GM13976 (cell line): ENCODE results near the gene GALNT3.

Experiments used
- DNase-seq: peaks from one replicate; pipeline ENCODE4 v3.0.0; 2012; ENCODE audit warnings: low spot score
- CTCF ChIP-seq: IDR thresholded peaks from 2 replicates; pipeline ENCODE4 v1.5.1; 2012; ENCODE audit warnings: borderline replicate concordance, mild to moderate bottlenecking; ENCODE audit not compliant: insufficient read depth; ENCODE audit errors: extremely low read depth, missing control alignments, control extremely low read depth
- in situ Hi-C: fragments of 300-500 bp; cut with MboI; formaldehyde crosslinking; loops from one replicate; pipeline ENCODE4 v1.12.0; 2022; ENCODE audit warnings: low sequenced_read_pairs, mixed read lengths, inconsistent platforms; ENCODE audit not compliant: unreplicated experiment

The GALNT3 gene

GRCh38 chr2:165762723-165763122, 31.3 kb downstream of the GALNT3 start:
- no peak for TF ChIP-seq CTCF
- in situ Hi-C loops = no loop called here
- DNase-seq = no peak

- TF ChIP-seq CTCF = no peak
- in situ Hi-C loops = no loop called here
These were observed 36.0 kb downstream of the GALNT3 start for GRCh38 chr2:165757906-165758675.

GRCh38 chr2:165746501-165746900, 47.5 kb downstream of the GALNT3 start:
- in situ Hi-C loops = no loop called here
- no peak for TF ChIP-seq CTCF
- DNase-seq = no peak

More at GRCh38 chr2:165757906-165758675, 36.0 kb downstream of the GALNT3 start:
- DNase-seq = no peak

- TF ChIP-seq CTCF = no peak
- DNase-seq = no peak
- in situ Hi-C loops = no loop called here
These were observed 48.1 kb downstream of the GALNT3 start for GRCh38 chr2:165745916-165746315.

- no peak for TF ChIP-seq CTCF
- in situ Hi-C loops = no loop called here
- peak; percentile 19 for DNase-seq
These were observed 50.6 kb downstream of the GALNT3 start for GRCh38 chr2:165743442-165743841.

GRCh38 chr2:165725421-165725820, 68.6 kb downstream of the GALNT3 start:
- no peak for TF ChIP-seq CTCF
- in situ Hi-C loops = no loop called here
- DNase-seq = no peak
